Measurements from ENCODE around the gene ATF2. TPM values are rescaled to one million over a fixed set of nuclear protein-coding genes. Genes with fewer than 3 reads are reported as not detected.
A peak's percentile ranks its signal among the peaks of the same experiment; 100 is the strongest.

Gene ATF2
- total and polyA plus RNA-seq, 9 of the 15 experiments (the other 6 are each of a cell fraction or from before 2014, with no cell fraction given) = 24.2 to 111 (median 45.9) TPM

- TF ChIP-seq PRDM10 (IDR thresholded peaks at IDR 0.05; ENCODE audit: partially characterized antibody) (peak; percentile 87), HBP1 (CRISPR knock-in tag; IDR thresholded peaks at IDR 0.05) (0 out of 2 replicates have a peak, but pooled peaks have one; percentile 47), KAT2B (IDR thresholded peaks at IDR 0.05; ENCODE audit: low read depth, low read length) (no peak), OTX1 (CRISPR knock-in tag; IDR thresholded peaks at IDR 0.05) (peak; percentile 79; the same call in 1 of the 2 replicates), CBX3 (IDR thresholded peaks at IDR 0.05; ENCODE audit: borderline replicate concordance in 1 of 2, low read length in 2 of 2) (no peak), THRB (CRISPR knock-in tag; conservative IDR thresholded peaks at IDR 0.05) (0 out of 2 replicates have a peak, but pooled peaks have one; percentile 60), PURB (CRISPR knock-in tag; IDR thresholded peaks at IDR 0.05; ENCODE audit: low read depth) (no peak), ZNF445 (CRISPR knock-in tag; IDR thresholded peaks at IDR 0.05; ENCODE audit: low read depth) (no peak), SRSF9 (IDR thresholded peaks at IDR 0.05; ENCODE audit: borderline replicate concordance, low read depth, low read length) (no peak), SUPT5H (IDR thresholded peaks at IDR 0.05) (peak; percentile 26; the same call in 1 of the 2 replicates), ELF4 (CRISPR knock-in tag; IDR thresholded peaks at IDR 0.05) (peak; percentile 58; the same call in 1 of the 2 replicates), PHF21A (IDR thresholded peaks at IDR 0.05; ENCODE audit: borderline replicate concordance, low read depth) (0 out of 2 replicates have a peak, but pooled peaks have one; percentile 15), ZNF583 (CRISPR knock-in tag; IDR thresholded peaks at IDR 0.05) (no peak), TEAD4 (IDR thresholded peaks at IDR 0.05; ENCODE audit: low read length) (no peak; the same call in 1 of the 2 replicates), TEAD4 (CRISPR knock-in tag; IDR thresholded peaks at IDR 0.05; ENCODE audit: borderline replicate concordance) (no peak), YBX1 (IDR thresholded peaks at IDR 0.05) (0 out of 2 replicates have a peak, but pooled peaks have one; percentile 66), DACH1 (IDR thresholded peaks at IDR 0.05; ENCODE audit: partially characterized antibody) (peak; percentile 29), ZBTB26 (CRISPR knock-in tag; IDR thresholded peaks at IDR 0.05) (peak; percentile 74)
These were observed 2.8 kb upstream of the ATF2 start (continued) for GRCh38 chr2:175170659-175171304.
